ENCODE results near the gene RIOK1.
"Not testable (repeated sequence)": the region's sequence is repeated elsewhere in the genome, so short reads cannot be mapped to it uniquely, and the experiment has no call there.

Gene RIOK1

DNA sequence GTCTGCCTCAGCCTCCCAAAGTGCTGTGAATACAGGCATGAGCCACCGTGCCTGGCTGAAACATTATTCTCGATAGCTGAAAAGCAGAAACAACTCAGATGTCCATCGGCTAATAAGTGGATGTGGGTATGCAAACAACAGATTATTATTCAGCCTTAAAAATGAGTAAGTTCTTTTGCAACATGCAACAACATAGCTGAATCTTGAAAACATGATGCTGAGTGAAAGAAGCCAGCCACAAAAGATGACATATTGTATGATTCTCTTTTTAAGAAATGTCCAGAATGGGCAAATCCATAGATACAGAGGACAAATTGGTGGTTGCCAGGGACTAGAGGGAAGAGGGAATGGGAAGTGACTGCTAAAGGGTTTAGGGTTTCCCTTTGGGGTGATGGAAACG is 61.7 kb downstream of the RIOK1 start:
- peaks cover 11% of the 10 kb centered on the region for H3K4me1 ChIP-seq (ENCODE audit: insufficient read depth, poor library complexity, severe bottlenecking)
- H3K4me3 ChIP-seq (ENCODE audit: severe bottlenecking): no peak overlapping the region
- ATAC-seq (ENCODE audit: low read depth) (no peak), DNase-seq (ENCODE audit: low spot score) (no peak)
- H3K36me3 ChIP-seq (ENCODE audit: low read depth): no peaks in the 10 kb centered on the region
- no peaks in the 10 kb centered on the region for H3K9me3 ChIP-seq (ENCODE audit: severe bottlenecking)
- no peak overlapping the region for H3K27ac ChIP-seq (ENCODE audit: poor library complexity, severe bottlenecking)
- TF ChIP-seq, protein P1, sequence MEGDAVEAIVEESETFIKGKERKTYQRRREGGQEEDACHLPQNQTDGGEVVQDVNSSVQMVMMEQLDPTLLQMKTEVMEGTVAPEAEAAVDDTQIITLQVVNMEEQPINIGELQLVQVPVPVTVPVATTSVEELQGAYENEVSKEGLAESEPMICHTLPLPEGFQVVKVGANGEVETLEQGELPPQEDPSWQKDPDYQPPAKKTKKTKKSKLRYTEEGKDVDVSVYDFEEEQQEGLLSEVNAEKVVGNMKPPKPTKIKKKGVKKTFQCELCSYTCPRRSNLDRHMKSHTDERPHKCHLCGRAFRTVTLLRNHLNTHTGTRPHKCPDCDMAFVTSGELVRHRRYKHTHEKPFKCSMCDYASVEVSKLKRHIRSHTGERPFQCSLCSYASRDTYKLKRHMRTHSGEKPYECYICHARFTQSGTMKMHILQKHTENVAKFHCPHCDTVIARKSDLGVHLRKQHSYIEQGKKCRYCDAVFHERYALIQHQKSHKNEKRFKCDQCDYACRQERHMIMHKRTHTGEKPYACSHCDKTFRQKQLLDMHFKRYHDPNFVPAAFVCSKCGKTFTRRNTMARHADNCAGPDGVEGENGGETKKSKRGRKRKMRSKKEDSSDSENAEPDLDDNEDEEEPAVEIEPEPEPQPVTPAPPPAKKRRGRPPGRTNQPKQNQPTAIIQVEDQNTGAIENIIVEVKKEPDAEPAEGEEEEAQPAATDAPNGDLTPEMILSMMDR (IDR thresholded peaks at IDR 0.05; ENCODE audit: poor library complexity, severe bottlenecking): no peak
- H3K27me3 ChIP-seq (ENCODE audit: insufficient read depth, poor library complexity, severe bottlenecking): no peaks in the 10 kb centered on the region

DNA sequence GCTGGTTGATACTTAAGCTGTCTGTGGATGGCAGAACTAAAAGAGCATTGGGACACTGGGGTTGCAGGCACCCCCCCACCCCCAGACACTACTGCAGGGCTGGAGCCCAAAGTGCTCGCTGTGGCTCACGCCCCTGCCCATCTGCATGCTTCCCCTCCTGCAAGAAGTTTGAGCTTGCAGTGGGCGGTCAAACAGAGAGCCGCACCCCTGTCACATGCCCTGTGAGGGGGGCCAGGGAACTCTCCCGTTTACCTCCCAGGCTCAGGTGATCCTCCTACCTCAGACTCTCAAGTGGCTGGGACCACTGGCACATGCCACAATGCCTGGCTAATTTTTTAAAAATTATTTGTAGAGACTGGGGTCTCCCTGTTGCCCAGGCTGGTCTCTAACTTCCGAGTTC is 63.3 kb downstream of the RIOK1 start:
- H3K9me3 ChIP-seq (ENCODE audit: severe bottlenecking): no peaks in the 10 kb centered on the region

DNA sequence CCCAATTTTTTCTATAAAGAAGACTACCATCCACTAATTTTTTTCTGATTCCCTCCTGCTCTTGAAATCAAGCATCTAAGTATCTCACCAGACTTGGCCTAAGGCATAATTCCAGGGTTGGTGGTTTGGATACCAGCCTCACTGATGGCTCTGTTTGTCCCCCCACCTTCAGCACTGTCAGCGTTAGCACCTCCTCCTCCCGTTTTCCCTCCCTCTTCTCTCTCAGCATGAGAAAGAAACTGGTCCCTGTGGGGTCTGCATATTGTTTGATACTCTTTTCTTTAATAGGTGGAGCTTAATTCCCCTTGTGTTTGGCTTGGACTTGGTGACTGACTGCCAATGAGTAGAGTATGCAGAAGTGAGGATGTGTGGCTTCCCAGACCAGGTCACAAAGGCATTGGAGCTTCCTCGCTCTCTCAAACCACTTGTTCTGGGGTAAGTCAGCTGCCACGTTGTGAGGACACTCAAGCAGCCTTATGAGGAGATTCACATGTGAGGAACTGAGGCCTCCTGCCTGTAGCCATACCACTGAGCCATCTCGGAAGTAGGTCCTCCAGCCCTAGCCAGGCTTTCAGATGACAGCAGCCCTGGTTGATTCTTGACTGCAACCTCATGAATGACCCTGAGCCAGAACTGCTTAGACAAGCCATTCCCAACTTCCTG is 65.2 kb downstream of the RIOK1 start:
- H3K9me3 ChIP-seq (ENCODE audit: severe bottlenecking): no peaks in the 10 kb centered on the region
- ATAC-seq (ENCODE audit: low read depth): no peak
- no peak overlapping the region for H3K4me3 ChIP-seq (ENCODE audit: severe bottlenecking)
- TF ChIP-seq, protein P1 (IDR thresholded peaks at IDR 0.05; ENCODE audit: poor library complexity, severe bottlenecking): no peak
- no peak overlapping the region for H3K27ac ChIP-seq (ENCODE audit: poor library complexity, severe bottlenecking)
- H3K4me1 ChIP-seq (ENCODE audit: insufficient read depth, poor library complexity, severe bottlenecking): no peaks in the 10 kb centered on the region
- no peak for DNase-seq (ENCODE audit: low spot score)
- no peaks in the 10 kb centered on the region for H3K27me3 ChIP-seq (ENCODE audit: insufficient read depth, poor library complexity, severe bottlenecking)
- no peaks in the 10 kb centered on the region for H3K36me3 ChIP-seq (ENCODE audit: low read depth)

More for the DNA sequence above, 63.3 kb downstream of the RIOK1 start:
- H3K36me3 ChIP-seq (ENCODE audit: low read depth): no peaks in the 10 kb centered on the region
- H3K27ac ChIP-seq (ENCODE audit: poor library complexity, severe bottlenecking): no peak overlapping the region
- no peaks in the 10 kb centered on the region for H3K4me1 ChIP-seq (ENCODE audit: insufficient read depth, poor library complexity, severe bottlenecking)
- H3K27me3 ChIP-seq (ENCODE audit: insufficient read depth, poor library complexity, severe bottlenecking): no peaks in the 10 kb centered on the region
- no peak overlapping the region for H3K4me3 ChIP-seq (ENCODE audit: severe bottlenecking)
- DNase-seq (ENCODE audit: low spot score) (no peak), ATAC-seq (ENCODE audit: low read depth) (no peak)
- TF ChIP-seq, protein P1 (IDR thresholded peaks at IDR 0.05; ENCODE audit: poor library complexity, severe bottlenecking): no peak

DNA sequence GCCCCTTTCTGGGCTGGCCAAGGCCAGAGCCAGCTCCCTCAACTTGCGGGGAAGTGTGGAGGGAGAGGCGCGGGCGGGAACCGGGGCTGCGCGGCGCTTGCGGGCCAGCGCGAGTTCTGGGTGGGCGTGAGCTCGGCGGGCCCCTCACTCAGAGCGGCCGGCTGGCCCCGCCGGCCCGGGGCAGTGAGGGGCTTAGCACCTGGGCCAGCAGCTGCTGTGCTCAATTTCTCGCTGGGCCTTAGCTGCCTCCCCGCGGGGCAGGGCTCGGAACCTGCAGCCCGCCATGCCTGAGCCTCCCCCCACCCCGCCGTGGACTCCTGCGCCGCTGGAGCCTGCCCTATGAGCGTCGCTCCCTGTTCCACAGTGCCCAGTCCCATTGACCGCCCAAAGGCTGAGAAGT is 66.7 kb downstream of the RIOK1 start:
- not testable (repeated sequence) for DNase-seq (ENCODE audit: low spot score); H3K27ac ChIP-seq (ENCODE audit: poor library complexity, severe bottlenecking); ATAC-seq (ENCODE audit: low read depth)

DNA sequence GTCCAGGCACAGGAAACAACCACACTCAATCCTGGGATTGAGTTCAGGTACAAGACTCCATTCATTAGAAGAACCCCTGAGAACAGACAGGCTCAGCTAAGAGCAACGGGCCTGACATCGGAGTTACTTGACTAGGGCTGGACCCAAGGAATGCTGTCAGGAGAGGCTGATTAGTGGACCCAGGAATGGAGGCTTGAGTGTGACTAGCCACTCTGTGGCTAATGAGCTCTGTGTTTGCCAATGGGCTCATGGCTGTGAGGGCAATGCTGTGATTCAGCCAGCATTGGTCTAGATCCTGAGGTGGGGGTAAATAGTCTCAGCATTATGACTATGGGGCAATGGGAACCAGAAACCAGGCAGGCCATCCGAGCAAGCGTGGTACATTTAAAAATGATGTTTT is 71.8 kb downstream of the RIOK1 start:
- no peaks in the 10 kb centered on the region for H3K9me3 ChIP-seq (ENCODE audit: severe bottlenecking)
- ATAC-seq (ENCODE audit: low read depth): no peak
- no peak overlapping the region for H3K27ac ChIP-seq (ENCODE audit: poor library complexity, severe bottlenecking)
- H3K4me1 ChIP-seq (ENCODE audit: insufficient read depth, poor library complexity, severe bottlenecking): peaks cover 8% of the 10 kb centered on the region
- no peak overlapping the region for H3K4me3 ChIP-seq (ENCODE audit: severe bottlenecking)
- DNase-seq (ENCODE audit: low spot score): no peak
- no peaks in the 10 kb centered on the region for H3K27me3 ChIP-seq (ENCODE audit: insufficient read depth, poor library complexity, severe bottlenecking)
- H3K36me3 ChIP-seq (ENCODE audit: low read depth): no peaks in the 10 kb centered on the region
- TF ChIP-seq, protein P1 (IDR thresholded peaks at IDR 0.05; ENCODE audit: poor library complexity, severe bottlenecking): no peak

More for the DNA sequence above, 66.7 kb downstream of the RIOK1 start:
- H3K4me3 ChIP-seq (ENCODE audit: severe bottlenecking); H3K36me3 ChIP-seq (ENCODE audit: low read depth); H3K9me3 ChIP-seq (ENCODE audit: severe bottlenecking); H3K4me1 ChIP-seq (ENCODE audit: insufficient read depth, poor library complexity, severe bottlenecking); H3K27me3 ChIP-seq (ENCODE audit: insufficient read depth, poor library complexity, severe bottlenecking): not testable (repeated sequence)

Measured in RWPE2 (cell line).